ENCODE measurements around the gene TTC23.

TTC23 gene

DNA sequence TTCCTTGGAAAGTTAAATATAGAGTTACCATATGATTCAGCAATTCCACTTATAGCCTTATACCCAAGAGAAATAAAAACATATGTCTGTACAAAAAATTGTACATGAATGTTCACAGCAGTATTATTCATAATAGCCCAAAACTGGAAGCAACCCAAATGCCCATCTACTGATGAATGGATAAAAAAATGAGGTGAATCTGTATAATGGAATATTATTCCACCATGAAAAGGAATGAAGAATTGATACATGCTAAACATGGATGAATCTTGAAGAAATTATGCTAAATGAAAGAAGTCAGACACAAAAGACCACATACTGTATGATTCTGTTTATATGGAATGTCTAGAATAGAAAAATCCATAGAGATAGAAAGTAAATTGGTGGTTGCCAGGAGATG, 61.4 kb downstream of the TTC23 start:
- no peak for DNase-seq

DNA sequence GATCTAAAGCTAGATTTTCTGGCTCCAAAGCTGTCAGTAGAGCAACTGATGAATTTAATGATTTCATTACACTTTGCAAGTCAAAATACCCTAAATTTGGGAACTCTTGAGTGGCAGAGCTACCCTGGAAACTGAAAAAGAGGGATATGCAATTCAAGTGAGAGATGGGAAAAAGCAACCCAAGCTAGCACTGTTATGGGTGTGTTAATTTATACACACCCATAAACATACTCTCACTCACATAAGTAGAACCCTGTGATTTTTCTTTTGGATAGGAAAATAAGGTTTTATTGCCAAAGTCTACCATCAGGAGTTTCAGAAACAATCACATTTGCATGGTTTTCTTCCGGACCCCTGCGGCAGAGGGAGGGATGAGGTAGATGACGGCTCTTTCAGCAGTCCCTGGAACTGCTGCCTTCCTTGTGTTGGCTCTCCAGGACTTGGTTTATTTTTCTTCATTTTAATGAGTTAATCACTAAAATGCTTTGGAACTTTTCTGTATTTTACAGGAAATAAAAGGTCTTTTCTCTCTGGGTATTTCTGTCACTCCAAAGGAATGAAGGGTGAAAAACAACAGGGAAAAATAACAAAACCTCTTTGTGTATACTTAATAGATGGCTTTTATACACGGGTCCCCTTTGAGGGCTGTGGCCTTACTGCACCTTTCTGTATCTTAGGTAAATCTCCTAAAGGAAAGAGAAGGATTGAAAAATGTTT, 63.8 kb downstream of the TTC23 start:
- no peak for DNase-seq

DNA sequence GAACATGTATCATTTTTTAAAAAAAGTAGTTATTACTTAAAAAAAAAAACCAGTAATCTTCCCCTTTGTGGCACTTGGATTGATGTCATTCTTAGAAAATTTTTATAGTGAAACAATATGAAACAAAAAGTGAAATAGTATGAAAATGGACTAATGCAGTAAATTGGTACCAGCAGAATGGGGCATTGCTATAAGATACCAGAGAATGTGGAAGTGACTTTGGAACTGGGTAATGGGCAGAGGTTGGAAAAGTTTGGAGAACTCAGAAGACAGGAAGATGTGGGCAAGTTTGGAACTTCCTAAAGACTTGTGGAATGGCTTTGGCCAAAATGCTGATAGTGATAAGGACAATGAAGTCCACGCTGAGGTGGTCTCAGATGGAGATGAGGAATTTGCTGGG, 66.6 kb downstream of the TTC23 start:
- DNase-seq = no peak

DNA sequence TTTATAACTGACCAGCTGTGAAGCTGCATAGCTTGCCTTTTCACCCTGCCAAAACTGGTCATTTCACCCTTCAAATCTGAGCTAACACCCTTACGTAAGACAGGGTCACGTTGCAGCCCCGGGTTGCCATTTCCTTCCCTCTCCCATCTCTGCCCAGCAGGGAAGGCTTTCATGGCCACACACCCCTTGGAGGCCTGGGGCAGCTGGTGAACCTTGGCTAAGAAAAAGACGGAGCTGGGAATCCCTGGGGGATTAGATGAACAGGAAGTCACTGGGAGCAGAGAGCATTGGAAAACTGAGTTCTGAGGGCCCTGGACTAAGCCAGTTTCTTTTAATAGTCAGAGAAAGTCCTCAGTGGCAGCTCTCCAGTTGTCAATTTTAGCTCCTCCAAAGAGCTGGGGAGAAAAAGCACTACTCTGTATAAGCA, 67.8 kb downstream of the TTC23 start:
- no peak for DNase-seq

DNA sequence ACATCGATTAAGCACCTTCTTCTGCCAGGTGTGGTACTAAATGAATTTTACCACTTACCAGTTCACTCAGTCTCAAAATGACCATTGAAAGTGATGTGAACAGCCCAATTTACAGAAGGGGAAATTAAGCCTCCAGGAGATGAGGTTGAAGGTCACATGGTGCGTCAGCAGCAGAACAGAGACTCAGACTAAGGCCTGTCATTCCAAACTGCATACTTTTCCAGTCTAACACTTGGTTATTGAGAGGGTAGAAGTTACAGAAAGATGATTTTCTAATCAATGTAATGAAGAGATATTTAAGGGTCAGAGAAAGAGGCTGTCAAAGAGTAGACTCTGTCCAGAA, 68.4 kb downstream of the TTC23 start:
- no peak for DNase-seq

DNA sequence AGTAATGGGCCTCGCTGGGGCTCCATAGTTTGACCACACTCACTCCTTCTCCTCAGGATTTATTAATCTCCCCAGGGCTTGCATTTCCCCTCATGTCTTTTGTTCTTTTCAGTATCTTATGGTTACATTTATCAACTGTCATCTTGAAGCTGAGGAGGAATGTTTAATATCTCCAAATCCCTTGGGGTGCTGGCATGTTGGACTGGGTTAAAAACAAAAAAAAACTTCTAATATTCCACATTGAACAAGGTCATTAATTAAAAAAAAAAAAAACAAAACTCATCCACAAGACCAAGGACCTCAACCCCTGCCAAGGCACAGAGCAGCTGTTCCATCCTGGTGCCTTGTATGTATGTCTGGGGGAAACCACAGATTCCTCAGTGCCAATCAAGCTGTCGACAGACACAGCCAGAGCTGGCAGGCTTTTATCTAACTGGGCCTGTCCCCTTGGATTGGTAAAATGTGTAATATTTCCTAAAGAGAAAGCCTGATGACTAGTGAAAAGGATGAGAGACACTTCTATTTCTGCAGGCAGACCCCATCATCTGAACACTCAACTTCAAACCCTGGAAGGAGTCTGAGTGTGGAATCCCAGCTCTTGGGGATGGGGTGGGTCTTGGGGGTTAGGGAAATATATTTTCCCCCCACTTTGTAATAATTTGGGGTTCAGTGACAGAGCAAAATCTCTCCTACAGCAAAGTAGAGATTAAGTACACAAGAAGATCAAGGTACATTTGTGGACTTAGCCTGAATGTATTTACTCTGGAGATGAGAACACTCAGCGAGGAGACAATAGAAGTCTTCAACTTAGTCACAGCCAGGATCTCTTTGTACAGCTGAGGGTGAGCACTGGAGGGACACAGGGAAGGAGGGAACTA, 69.1 kb downstream of the TTC23 start:
- DNase-seq = no peak

DNA sequence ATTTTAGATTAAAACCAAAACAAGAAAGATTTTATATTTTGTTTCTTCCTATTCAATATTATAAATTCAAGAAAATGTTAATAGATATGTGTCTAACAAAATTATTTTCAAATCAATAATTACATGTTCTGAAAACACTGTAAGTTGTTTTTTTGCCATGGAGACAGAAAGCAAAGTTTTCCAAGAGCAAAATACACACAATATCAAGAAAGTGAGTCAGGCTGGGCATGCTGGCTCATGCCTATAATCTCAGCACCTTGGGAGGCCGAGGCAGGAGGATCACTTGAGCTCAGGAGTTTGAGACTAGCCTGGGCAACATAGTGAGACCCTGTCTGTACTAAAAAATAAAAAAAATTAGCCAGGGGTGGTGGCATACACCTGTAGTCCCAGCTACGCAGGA, 71.7 kb downstream of the TTC23 start:
- DNase-seq = no peak

DNA sequence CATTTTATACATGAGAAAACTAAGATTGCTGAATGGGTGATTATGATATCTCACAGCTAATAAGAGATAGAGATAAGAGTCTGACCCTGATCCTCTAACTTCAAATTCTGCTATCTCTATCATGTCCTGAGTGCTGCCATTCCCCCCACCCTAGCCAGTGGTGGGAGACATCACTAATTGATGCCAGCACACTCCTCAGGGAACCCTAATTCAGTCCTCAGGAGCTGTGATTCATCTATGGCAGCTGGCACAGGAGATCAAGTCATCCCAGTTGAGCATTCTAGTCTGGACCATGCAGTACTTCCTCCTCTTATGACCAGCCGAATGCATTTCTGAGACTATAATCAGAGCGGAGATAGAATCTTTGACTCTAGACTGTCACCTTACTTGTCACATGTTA, 72.6 kb downstream of the TTC23 start:
- no peak for DNase-seq

DNA sequence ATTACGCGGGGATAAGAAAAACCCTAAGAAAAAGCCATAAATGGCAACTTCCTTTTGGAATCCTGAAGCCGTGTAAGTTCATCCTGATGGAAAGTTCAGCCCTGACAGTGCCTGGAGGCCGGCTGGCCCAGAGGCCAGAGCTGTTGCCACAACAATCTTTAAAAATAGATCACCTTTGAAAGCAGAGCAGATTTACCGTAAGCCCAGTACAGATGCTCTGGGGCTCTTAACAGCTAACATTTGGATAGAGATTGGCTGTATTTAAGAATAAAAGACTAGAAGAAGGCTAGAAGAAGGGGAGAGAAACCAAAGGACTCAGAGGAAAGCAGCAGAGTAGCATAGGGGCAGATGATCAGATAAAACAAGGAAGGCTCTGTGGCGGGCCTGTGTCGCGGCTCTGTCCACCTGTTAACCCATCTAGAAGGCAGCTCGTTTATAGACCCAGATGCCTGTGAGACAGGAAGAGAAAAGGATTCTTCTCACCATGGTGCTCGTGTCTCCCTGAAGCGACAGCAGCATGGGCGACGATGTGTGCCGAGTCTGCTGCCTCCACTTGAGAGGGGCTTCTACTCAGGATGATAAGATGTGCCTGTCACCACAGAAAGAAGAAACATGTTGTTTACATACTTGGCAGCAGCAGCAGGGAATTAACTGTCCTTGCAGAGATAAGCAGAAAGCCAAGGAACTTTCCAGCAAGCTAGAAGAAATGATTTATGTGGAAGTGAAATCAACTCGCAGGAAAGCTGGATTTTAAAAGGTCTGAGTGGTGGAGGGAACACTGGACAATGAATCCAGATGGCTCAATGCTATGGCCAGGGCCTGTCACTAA, 74.6 kb downstream of the TTC23 start:
- DNase-seq = no peak

DNA sequence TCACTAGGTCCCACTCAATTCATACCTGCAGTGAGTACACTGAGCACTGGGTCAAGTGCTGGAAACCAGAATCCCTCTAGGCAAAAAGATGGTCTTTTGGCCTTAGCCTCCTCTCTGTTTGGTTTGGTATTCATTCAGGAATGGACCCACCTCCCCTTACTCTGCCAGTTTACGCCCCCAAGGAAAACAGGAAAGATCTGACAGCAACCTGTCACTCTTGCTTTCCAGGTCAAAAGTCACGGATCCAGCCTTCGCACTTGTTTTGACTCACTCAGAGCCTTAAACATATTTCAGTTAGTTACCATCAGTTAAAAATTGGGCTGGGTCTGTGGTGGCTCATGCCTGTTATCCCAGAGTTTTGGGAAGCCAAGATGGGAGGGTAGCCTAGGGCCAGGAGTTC, 76.4 kb downstream of the TTC23 start:
- no peak for DNase-seq

DNA sequence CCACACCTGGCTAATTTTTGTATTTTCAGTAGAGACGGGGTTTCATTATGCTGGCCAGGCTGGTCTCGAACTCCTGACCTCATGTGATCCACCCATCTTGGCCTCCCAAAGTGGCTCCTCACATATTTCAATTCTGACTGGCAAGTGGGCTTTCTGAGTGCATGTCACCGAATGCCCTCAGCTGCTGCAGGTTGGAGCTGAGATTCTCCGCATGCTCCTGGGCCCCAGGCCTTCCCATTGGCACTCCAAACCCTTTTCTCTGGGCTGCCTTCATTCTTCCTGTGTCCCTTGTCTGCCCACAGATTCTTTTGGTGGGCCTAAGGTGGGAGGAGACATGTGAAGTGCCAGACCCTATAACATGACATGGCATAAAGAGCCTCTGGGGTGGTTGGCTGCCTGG, 77.2 kb downstream of the TTC23 start:
- no peak for DNase-seq

DNA sequence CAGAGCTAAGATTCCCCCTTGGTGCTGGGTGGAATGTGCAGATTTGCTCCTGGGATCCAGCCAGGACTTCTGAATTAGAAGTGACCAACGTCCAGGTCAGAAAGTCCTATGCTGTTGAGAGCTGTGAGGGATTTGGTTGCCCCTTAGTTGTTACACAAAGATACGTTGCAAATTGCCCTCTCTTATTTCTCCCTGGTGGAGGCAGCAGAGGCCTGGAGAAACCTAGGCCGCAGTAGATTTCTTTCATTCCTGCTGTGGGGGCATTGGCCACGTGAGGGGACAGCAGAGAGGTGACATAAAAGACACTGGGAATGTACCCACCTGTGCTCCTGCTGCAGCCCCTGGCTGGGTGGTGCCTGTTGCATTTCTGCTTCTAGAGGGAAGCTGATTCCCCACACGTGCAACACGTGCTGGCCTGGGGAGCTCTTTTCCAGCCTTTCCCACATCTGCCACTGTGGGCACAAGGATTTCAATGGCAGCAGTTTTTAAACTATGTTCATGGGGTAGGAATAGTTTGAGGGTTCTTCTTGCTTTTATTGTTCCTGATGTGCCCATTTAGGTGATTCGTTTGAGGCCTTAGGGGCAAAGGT, 78.8 kb downstream of the TTC23 start:
- DNase-seq = no peak

DNA sequence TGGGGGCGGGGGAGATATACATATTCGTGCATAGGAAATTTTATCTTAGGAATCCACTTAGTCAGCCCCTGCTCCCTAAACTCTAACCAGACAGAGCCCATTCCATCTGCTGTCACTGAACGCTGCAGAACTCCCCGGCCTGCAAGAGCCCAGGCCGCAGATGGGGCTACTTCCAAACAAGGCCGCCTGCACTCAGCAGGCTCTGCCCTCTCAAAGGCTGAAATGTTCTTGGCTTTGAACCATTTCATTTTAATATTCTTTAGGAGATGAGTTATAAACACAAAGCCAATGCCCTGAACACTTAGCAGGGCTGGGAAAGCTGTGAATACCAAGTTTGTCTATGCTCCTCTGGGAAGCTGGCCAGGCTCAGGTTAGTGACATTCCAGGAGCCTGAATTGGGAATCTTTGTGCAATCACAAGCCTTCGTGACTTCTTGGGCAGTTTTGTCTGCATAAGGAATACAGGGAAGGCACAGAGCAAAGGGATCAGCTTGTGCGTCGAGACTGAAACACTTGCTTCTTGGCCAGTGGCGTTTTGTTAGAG, 79.5 kb downstream of the TTC23 start:
- DNase-seq = no peak

DNA sequence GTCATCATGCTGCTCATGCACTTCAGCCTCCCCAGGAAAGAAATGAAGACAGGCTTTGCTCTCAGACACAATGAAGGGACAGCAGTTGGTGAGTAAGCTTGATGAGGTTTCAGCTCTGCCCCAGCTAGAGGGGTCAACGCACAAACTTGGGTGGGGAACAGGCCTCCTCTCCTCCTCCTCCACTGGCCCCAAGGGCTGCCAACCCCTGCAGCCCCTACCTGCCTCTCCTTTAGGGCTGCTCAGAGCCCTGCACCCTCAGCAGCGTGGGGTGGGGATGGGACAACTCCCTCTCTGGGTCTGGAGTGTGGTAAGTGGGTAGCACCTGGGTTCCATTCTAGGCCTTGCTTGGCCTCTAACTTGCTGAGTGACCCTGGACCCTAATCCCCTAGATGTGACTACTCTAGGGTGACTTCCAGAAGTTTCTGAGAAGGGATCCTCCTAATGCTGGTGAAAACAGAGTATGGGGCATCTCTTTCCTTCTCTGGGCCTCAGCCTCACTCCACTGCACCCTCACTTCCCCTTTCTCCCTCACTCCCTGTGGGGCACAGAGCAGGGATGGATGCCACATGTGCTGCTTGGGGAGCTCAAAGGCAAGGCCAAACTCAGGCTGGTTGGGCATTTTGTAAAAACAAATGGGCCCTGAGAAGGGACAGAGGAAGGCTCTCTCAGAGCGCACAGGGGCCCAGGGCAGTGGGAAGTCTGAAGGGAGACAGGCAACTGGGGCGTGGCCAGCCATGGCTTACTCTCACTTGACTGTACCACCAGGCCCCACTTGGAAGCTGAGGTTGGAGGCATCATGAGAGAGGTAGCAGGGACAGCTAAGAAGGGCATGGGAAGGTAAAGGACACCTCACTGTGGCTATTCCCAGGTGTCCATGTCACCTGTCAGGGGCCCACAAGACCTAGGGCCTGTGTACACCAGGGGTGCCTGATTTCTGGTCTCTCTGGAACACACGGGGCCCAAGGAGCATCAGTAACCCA, 80.5 kb downstream of the TTC23 start:
- DNase-seq = no peak

DNA sequence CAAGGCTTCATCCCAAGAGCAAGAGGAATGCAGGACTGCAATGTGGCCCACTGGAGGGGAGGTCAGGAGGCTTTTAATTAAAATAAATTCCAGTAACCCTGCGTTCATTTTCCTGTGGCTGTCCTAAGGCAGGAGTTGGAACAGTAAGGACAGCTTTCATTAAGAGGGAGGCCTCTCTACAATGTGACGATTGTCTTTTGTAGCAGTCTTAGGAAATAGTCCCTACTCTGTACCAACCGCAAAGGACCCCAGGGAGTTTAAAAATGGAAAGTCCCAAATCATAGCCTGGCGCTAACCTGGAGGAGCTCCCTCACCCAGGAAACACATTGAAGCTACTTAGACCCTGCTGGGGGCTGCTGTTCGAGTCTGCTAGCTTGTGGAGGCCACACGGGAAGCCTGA, 81.7 kb downstream of the TTC23 start:
- DNase-seq = no peak

DNA sequence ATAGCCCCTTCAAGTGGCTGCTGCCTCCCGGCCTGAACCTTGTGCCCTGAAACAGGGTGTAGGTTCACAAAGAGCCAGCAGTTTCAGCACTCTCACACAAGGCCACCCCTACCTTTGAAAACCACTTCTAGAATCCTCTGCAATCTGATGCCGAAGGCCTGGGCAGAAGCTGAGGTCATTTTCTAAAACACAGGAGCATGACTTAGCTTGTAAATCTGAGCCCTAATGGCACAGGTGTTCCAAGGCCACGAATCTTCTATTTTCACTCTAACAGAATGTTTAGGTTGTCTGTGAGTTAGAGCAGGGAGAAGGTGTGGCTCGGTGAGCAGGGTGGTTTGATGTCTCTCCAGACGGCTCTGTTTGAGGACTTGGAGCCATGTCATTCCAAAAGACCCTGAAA, 82.2 kb downstream of the TTC23 start:
- no peak for DNase-seq

DNA sequence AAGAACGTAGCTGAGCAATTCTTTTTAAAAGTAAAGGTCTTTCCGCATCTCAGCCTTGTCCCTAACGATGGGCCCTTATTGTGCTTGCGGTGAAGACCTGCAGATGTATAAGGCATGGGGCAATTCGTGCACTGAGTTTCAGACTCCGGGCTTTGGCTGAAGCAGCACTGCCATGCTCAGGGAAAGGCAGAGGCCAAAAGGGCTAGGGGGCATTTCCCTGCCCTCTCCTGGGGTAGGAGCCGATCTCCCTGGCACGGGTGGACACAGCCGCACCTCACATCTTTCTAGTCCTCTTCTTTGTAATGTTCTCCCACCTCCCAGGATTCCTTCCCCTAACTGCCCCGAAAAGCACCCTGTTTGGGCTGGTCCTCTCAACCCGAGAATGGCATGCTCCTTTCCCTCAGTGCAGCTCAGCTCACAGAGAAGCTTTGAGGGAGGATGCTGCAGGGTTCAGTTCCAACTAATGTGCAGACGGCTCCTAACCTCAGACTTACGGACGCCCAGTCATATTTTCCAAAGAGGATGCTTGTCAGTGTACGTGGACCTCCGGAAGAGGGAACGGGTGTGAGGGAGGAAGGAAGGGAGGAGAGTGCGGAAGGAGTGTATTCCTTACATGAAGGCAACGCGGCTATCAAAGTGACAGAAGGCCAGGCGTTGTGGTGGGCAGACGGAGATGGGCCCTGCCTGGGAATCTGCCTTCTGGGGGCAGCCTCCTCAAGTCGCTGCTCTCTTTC, 83.3 kb downstream of the TTC23 start:
- no peak for DNase-seq

DNA sequence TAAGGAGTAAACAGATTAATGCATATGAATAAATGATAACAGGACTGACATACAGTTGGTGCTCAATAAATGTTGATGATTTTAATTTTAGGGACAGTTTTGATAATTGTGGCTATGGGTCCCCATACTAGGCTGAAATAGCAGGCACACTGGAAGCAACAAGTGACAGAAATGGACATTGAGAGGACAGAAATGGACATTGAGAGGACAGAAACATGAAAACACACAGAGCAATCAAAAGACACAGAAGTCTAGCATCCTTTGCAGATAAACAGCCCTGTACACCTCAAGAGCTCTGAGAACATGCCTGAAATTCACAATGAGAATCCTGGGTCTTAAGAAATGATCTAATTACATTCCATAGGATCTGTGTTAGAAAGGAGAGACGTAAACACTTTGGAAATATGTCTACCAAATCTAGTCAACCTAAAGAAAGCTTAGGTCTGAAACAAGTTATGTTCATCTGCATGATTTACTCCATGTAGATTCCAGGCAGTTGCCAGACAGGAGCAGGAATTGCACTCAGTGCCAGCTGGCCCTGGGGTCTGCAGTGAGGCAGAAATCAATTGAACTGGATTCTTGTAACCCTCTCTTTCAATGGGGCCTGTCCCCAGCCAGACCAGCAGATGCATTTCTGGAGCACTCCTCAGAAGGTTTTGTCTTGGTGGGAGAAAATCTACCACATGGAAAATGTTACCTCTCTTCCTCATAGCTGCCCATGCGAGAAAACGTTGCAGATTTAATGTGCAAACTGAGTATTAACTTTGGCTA, 84.2 kb downstream of the TTC23 start:
- no peak for DNase-seq

DNA sequence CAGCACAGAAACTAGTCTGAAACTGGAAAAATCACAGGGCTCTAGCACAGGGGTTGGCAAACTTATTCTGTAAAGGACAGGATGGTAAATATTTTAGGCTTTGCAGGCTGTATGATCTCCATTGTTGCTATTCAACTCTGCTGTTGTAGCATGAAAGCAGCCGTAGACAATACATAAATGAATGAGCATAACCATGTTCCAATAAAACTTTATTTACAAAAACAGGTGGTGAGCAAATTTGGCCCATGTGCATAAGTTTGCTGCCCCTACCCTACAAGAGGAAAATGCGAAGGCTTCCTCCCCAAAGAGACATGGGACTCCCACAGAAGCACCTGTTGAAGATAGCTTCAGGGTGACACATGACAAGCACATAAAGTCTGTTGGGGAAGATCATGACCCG, 85.3 kb downstream of the TTC23 start:
- DNase-seq = no peak

All from OCI-M1 (cell line).